HepG2 (cell line): ENCODE measurements around the gene MAPK10.

ENCODE experiments used
- U2AF2 ChIP-seq: fragments of 200-400 bp; formaldehyde crosslinking; IDR thresholded peaks from 2 replicates; pipeline ENCODE4 v1.6.1; 2017; ENCODE audit warnings: low read depth, mild to moderate bottlenecking, low read length
- TF ChIP-seq, protein P1 (sequence below): sonication (generic); formaldehyde crosslinking; IDR thresholded peaks from 2 replicates; pipeline ENCODE4 v1.5.0; 2020; ENCODE audit warnings: mild to moderate bottlenecking, missing genetic modification reagents, moderate library complexity

DNA sequence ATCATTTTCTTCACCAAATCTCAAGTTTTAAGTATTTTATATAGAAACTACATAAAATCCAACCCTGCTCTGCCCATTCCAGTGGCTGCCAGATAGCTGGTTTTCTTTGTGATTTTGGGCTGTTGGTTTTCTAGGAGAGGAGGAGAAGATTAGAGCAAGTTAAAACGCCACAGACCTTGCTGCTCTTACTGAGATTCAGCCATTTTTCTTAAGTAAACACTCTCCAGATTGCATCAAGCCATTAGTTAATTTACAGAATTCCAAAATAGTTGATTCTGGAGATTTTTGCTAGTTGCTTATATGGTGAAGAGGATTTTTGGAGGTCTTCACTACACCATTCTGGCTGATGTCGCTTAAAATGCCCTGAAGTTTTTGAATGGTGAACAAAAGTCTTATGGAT, 366.2 kb downstream of the MAPK10 start:
- no peak for TF ChIP-seq U2AF2
- TF ChIP-seq, protein P1, sequence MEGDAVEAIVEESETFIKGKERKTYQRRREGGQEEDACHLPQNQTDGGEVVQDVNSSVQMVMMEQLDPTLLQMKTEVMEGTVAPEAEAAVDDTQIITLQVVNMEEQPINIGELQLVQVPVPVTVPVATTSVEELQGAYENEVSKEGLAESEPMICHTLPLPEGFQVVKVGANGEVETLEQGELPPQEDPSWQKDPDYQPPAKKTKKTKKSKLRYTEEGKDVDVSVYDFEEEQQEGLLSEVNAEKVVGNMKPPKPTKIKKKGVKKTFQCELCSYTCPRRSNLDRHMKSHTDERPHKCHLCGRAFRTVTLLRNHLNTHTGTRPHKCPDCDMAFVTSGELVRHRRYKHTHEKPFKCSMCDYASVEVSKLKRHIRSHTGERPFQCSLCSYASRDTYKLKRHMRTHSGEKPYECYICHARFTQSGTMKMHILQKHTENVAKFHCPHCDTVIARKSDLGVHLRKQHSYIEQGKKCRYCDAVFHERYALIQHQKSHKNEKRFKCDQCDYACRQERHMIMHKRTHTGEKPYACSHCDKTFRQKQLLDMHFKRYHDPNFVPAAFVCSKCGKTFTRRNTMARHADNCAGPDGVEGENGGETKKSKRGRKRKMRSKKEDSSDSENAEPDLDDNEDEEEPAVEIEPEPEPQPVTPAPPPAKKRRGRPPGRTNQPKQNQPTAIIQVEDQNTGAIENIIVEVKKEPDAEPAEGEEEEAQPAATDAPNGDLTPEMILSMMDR (CRISPR knock-in tag), result no peak
